ENCODE measurements around the gene SCN1B. TPM values are rescaled to one million over a fixed set of nuclear protein-coding genes. Genes with fewer than 3 reads are reported as not detected.
"Not testable (repeated sequence)": the region's sequence is repeated elsewhere in the genome, so short reads cannot be mapped to it uniquely, and the experiment has no call there.

SCN1B gene
- total RNA-seq, 1 donor from 2014 or later, result 8.6 TPM

GRCh38 chr19:34988119-34988518, 42.2 kb upstream of the SCN1B start:
- no peaks in the 10 kb centered on the region for H3K9me3 ChIP-seq
- H3K27me3 ChIP-seq, result no peaks in the 10 kb centered on the region
- no peaks in the 10 kb centered on the region for H3K36me3 ChIP-seq
- no peak for DNase-seq (ENCODE audit: extremely low spot score in 2 of 2)
- H3K4me1 ChIP-seq, result peaks cover 4% of the 10 kb centered on the region
- no peak overlapping the region for H3K27ac ChIP-seq
- H3K4me3 ChIP-seq, result no peak overlapping the region
- intact Hi-C loops (cut with DNase I), result no loop called here
- TF ChIP-seq CTCF (IDR thresholded peaks at IDR 0.05) (no peak), POLR2AphosphoS5 (IDR thresholded peaks at IDR 0.05; ENCODE audit: insufficient read depth in 1 of 2, low read depth in 1 of 2) (no peak), POLR2A (IDR thresholded peaks at IDR 0.05) (no peak)

GRCh38 chr19:34989298-34989697, 41.0 kb upstream of the SCN1B start:
- TF ChIP-seq CTCF (IDR thresholded peaks at IDR 0.05) (no peak), POLR2A (IDR thresholded peaks at IDR 0.05) (no peak), POLR2AphosphoS5 (IDR thresholded peaks at IDR 0.05; ENCODE audit: insufficient read depth in 1 of 2, low read depth in 1 of 2) (no peak)
- no peak overlapping the region for H3K27ac ChIP-seq

GRCh38 chr19:34990578-34991192, 39.6 kb upstream of the SCN1B start:
- H3K27ac ChIP-seq, result no peak overlapping the region
- H3K9me3 ChIP-seq, result no peaks in the 10 kb centered on the region
- TF ChIP-seq POLR2A (IDR thresholded peaks at IDR 0.05) (no peak), POLR2AphosphoS5 (IDR thresholded peaks at IDR 0.05; ENCODE audit: insufficient read depth in 1 of 2, low read depth in 1 of 2) (no peak), CTCF (IDR thresholded peaks at IDR 0.05) (no peak)
- no peaks in the 10 kb centered on the region for H3K36me3 ChIP-seq
- no peaks in the 10 kb centered on the region for H3K4me1 ChIP-seq
- intact Hi-C loops (cut with DNase I), result no loop called here
- no peak for DNase-seq (ENCODE audit: extremely low spot score in 2 of 2)
- no peaks in the 10 kb centered on the region for H3K27me3 ChIP-seq
- H3K4me3 ChIP-seq, result no peak overlapping the region

More at GRCh38 chr19:34989298-34989697, 41.0 kb upstream of the SCN1B start:
- Histone ChIP-seq H3K27me3 (no peaks in the 10 kb centered on the region), H3K4me1 (peaks cover 4% of the 10 kb centered on the region), H3K4me3 (no peak overlapping the region), H3K36me3 (no peaks in the 10 kb centered on the region), H3K9me3 (no peaks in the 10 kb centered on the region)
- DNase-seq (ENCODE audit: extremely low spot score in 2 of 2), result no peak
- intact Hi-C loops (cut with DNase I), result no loop called here

GRCh38 chr19:34991542-34992333, 38.5 kb upstream of the SCN1B start:
- no peak for TF ChIP-seq POLR2AphosphoS5 (IDR thresholded peaks at IDR 0.05; ENCODE audit: insufficient read depth in 1 of 2, low read depth in 1 of 2)
- TF ChIP-seq POLR2A (IDR thresholded peaks at IDR 0.05), result no peak
- TF ChIP-seq CTCF (IDR thresholded peaks at IDR 0.05), result no peak
- Histone ChIP-seq H3K4me3 (no peak overlapping the region), H3K27ac (no peak overlapping the region), H3K4me1 (no peaks in the 10 kb centered on the region), H3K36me3 (no peaks in the 10 kb centered on the region), H3K9me3 (no peaks in the 10 kb centered on the region), H3K27me3 (no peaks in the 10 kb centered on the region)
- no peak for DNase-seq (ENCODE audit: extremely low spot score in 2 of 2)
- intact Hi-C loops (cut with DNase I), result no loop called here

GRCh38 chr19:34992582-34992981, 37.7 kb upstream of the SCN1B start:
- H3K4me1 ChIP-seq; intact Hi-C loops (cut with DNase I); H3K27ac ChIP-seq; H3K27me3 ChIP-seq; H3K9me3 ChIP-seq; DNase-seq (ENCODE audit: extremely low spot score in 2 of 2); H3K4me3 ChIP-seq; H3K36me3 ChIP-seq: not testable (repeated sequence)
